Fibroblast of upper back skin (primary cell): ENCODE results near the gene MYL6.

Experiments used
- DNase-seq: peaks from one replicate; pipeline ENCODE4 v3.0.0-alpha.2; 2013

The MYL6 gene

DNA sequence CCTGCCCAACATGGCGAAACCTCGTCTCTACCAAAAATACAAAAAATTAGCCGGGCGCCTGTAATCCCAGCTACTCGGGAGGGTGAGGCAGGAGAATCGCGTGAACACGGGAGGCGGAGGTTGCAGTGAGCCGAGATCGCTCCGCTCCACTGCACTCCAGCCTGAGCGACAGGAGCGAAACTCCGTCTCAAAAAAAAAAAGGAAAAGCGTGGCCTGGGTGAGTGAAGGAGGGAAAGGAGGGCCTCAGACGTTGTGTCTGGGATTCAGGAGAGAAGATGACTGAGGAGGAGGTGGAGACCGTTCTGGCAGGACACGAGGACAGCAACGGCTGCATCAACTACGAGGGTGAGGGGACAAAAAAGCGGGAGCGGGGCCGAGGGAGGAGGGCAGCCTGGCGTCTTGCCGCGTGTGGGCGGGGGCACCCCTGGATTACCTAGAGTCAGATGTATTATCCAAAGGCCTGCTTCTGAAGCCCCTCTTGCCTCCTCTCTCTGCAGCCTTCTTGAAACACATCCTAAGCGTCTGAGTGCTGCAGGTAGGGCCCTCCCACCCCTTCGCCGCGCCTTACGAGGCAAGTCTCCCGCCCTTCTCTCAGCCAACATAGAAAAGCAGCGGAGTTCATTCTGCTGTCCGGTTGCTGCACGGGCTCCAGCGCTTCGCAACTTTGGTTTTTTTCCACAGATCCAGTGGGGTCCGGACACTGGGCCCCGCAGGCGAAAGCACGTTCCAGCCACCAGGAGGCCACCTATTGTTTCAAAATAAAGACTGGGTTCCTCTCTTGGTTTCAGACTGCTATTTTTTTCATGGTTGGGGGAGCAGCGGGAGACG is 744 bp upstream of the MYL6 start:
- peak; percentile 91 for DNase-seq

- peak; percentile 77 for DNase-seq
These were observed 835 bp downstream of the MYL6 start for GRCh38 chr12:56158926-56159461.

DNA sequence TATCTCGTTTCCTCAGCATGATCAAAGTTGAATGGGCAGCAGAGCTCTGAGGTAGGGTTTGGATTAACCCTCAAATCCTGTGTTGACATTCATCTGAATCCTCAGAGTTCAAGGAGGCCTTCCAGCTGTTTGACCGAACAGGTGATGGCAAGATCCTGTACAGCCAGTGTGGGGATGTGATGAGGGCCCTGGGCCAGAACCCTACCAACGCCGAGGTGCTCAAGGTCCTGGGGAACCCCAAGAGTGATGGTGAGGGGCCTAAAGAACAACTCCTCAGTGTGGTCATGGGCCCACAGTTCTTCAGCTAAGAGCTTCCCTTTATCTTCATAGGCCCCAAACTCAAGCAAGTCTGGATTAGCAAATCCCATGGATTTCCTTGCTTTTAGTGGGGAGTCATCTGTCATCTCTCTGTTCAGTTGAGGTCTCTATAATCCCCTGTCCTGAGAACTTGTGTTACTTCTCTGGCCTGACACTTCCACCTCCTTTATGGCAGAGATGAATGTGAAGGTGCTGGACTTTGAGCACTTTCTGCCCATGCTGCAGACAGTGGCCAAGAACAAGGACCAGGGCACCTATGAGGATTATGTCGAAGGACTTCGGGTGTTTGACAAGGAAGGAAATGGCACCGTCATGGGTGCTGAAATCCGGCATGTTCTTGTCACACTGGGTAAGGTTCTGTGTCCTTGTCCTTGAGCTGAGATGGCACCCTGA is 1.5 kb downstream of the MYL6 start:
- DNase-seq: no peak

GRCh38 chr12:56160193-56160763 is 2.1 kb downstream of the MYL6 start:
- no peak for DNase-seq

DNA sequence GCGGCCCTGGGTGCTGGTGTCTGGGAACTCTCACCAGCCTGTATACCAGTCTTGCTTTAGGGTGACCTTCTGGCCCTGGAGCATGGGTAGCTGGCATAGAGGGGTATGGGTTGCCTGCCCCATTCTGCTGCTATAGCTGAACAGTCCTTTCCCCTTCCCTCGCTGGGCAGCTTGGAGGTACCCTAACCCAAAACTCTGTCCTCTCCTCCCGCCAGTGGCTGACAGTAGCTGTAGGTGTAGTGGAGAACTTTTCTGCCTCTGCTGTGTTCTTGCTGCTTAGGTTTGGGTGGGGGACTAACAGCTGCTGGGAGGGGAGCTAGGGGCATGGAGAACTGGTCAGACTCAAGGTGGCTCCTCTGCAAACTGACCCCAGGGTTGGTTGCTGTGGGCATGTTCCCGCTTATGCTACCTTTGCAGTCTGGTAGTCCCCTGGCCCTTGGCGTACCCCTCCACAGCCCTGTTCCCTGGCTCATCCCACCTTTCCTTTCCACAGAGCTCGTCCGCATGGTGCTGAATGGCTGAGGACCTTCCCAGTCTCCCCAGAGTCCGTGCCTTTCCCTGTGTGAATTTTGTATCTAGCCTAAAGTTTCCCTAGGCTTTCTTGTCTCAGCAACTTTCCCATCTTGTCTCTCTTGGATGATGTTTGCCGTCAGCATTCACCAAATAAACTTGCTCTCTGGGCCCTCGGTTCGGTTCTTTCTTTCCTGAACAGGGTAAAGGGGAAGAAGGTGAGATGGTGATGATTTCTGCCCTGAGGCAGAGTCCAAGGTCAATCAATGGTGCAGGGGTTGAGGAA is 2.9 kb downstream of the MYL6 start:
- no peak for DNase-seq

DNA sequence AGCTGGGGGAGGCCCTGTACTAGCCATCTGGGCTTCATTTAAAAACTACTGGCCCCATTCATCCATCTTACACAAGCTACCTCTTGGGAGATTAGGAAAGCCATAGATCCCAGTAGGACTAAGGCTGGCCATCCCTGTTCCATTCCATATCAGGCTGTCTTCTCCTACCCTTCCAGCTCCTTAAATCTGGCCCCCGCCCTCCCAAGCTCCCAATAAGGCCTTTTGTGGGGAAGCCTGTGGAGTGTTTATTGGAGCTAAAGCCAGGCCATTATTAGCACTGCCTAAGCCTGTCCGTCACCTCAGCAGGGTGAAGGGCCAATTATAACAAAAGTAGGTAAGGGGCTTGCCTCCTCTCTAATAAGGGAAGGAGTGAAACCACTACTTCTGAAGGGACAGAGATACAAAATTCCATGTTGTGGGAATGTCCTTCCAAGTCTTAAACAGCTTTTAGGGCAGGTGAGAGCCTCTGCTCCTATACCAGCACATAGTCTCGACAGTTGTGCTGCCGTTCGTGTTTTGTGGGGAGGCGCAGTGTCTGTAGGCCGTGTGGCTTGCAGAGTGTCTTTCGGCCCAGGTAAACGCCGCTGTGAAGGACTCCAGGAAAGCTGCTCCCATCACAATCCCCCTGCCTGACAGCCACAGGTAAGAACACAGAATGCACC is 3.7 kb downstream of the MYL6 start:
- DNase-seq: no peak

DNA sequence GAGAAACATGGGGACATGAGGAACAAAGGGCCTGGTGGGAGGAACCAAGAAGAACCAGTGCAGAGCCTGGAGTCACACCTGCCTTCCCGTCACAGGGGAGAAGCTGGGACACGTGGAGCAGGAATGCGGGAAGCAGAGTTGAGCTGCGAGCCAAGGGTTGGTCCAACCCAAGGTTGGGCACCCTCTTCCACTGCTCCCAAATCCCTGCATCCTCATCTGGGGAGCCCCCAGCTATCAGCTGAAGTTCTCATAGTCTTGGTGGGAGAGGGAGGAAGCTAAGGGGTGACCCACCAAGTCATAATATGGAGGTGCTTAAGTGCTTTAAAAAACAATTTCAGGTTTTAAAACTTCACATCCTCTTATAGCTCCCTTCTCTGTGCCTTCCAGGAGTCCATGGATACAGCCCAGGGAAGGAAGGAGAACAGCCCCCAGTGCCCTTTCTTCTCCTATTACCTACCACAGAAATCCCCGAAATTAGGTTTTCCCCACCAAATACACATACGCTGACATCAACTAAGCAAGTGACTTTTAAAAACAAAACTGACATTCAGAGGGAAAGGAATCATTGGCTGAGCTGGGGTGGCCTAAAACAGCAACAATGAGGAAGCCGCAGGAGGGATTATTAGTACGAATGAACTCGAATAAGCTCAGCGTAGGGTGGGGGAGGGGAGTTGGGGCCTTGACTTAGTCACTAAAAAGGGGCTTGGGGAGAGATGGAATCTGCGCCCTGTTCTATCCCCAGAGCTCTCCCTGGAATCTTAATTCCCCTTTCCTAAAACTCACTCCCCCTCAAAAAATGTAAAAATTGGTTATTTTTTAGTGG is 4.5 kb downstream of the MYL6 start:
- no peak for DNase-seq

DNA sequence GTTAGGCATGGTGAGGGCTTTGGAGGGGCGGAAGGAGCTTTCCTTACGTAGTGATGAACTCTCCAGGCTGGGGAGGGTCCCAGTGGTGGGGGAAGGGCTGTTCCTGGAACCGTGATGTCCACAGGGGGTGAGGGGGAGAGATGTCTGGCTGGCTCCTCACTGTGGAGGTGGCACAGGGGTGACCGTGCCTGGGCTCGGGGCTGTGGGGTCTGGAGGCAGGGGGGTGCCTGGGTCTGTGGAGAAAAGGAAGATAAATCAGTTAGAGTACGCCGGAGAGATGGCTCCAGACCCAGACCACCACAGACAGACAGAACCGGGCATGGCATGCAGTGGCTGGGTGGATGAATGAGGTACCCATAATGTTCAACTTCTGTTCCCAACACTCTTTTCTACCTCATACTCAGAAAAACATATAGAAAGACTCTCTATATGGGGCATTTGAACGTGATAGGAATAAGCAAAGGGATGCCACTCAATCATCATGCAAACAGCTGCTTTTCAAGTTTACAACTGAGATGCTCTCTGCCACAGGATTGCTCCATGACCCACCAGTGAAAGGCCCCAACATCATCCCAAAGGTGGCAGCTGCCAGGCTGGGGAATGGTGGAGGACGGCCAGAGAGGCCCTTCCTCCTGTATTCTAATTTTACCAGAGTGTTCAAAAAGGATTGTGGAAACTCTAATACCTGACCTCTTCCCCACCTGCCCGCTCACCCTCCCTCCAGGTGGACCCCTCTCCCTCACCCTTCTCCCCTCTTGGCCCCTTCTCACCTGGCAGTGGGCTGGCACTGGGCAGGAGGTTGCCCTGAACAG is 5.6 kb downstream of the MYL6 start:
- DNase-seq: no peak

DNA sequence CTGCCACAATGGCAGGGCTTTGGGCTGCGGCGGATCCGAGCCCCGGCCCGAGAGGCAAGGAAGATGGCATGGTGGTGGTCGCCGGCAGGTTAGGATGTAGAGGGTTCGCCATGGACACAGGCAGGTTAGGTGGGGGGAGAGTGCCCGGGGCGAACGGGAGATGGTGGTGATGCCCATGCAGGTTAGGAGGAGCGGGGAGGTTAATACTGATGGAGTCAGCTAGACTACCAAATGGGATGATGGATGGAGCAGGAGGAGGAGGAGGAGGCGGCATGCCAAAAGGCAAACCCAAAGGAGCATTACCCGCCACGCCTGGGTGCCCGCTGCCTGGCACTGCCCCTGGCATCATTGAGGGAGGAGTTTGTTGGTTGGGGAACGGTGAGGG is 6.2 kb downstream of the MYL6 start:
- no peak for DNase-seq

DNA sequence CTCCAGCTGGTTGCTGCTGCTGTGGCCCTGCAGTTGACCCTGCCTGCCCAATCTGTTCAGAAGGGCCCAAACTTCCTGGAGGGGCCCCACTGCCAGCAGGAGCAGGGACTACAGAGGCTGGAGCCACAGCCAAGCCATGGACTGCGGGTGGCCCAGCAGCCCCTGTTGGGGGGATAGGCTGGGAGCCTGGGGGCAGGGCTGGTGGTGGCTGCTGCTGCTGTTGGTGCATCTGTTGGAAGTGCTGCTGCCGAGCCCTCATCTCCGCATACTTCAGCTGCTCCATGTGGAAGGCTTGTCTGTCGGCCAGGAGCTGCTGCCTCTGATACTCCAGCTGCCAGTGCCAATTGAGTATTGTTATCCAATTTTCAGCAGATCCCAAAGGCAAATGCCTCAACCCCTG is 7.2 kb downstream of the MYL6 start:
- DNase-seq: no peak

GRCh38 chr12:56169229-56169759 is 11.1 kb downstream of the MYL6 start:
- no peak for DNase-seq

DNA sequence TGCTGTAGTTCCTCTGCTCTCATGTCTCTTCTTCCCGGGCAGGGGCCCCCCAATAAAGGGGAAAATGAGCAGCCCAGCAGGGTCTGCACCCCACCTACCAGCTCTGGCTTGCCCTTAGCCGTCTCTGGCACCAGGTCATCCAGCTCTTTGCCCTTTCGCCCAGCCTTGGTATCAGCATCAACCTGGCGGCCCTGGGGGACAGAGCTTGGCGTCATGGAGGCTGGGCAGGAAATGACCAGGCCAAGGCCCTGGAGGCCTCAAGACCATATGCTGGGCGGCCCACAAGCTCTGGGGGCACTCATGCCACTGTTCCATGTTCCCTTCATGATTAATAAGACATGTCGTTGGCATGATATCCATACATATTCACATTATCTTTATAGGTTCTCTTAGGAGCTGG is 14.7 kb downstream of the MYL6 start:
- no peak for DNase-seq

GRCh38 chr12:56178347-56178746 is 20.2 kb downstream of the MYL6 start:
- DNase-seq: no peak

GRCh38 chr12:56186957-56187356 is 28.8 kb downstream of the MYL6 start:
- DNase-seq: no peak

DNA sequence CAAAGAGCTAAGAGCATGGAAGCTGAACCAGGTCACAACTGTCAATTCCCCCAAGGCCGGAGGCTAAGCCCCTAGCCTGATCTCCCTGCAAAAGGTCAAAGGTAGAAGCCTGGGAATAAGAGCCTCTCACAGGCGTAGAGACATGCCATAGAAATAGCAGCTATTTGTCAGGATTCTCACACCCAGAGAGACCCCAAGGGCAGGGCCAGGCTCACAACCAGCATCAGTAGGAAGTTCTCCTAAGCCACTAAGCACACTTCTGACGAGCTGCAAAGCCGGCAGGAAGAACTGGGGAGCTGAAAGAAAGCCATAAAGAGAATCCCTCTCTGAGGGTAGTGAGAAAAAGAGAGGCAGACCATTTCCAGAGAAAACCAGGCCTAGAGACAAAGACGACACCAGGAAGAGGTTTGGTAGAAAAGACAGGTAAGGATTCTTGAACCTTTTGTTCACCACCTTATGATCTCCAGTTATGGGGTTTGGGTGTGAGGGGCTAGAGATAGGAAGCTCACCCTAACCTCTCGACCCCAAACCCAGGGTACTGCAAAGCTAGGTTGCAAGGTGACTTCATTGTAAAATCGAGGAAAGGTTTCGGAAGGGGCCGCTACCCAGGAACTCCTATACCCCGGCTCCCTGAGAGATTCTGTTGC is 30.1 kb downstream of the MYL6 start:
- no peak for DNase-seq

- DNase-seq: no peak
These were observed 30.6 kb downstream of the MYL6 start for GRCh38 chr12:56188778-56189098.

DNA sequence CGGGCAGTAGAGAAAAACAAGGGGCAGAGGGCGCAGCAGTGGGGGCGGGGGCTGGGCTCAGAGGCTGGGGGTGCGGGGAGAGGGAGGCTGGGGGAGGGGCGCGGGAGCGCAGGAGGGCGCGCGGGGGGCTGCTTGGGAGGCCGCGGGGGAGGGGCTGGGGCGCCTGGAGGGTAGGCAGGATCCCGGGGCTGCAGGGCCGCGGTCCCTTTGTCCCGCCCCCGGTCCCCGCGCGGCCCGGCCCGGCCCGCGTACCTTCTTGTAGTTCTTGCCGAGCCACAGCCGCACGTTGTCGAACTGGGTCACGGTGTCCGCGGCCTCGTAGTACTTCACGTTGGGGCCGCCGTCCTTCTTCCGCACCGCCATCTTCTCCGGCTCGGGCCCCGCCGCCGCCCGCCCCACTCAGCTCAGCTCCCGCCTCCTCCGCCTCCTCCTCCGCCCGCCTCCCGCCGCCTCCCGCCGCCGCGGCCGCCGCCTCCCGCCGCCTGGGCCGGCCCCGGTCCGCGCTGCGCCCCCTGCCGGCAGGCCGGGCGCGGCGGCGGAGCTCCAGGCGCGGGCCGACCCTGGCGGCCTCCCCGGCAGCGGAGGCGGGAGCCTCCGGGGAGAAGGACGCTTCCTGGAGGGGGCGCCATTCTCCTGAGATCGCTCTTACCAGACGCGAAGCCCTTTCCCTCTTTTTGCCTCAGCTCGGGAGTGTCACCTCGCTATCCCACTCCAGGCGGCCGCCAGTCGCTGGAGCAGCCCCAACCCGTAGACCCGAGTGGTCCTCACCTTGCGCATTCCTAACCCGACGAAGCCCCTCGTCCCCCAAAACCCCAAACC is 31.1 kb downstream of the MYL6 start, which contains the start of gene SMARCC2:
TSS of gene SMARCC2 (minus strand) at position 385 of the 819 bp plus-strand sequence. CDS start at position 363, 22 bp downstream.
- DNase-seq: peak; percentile 85

DNA sequence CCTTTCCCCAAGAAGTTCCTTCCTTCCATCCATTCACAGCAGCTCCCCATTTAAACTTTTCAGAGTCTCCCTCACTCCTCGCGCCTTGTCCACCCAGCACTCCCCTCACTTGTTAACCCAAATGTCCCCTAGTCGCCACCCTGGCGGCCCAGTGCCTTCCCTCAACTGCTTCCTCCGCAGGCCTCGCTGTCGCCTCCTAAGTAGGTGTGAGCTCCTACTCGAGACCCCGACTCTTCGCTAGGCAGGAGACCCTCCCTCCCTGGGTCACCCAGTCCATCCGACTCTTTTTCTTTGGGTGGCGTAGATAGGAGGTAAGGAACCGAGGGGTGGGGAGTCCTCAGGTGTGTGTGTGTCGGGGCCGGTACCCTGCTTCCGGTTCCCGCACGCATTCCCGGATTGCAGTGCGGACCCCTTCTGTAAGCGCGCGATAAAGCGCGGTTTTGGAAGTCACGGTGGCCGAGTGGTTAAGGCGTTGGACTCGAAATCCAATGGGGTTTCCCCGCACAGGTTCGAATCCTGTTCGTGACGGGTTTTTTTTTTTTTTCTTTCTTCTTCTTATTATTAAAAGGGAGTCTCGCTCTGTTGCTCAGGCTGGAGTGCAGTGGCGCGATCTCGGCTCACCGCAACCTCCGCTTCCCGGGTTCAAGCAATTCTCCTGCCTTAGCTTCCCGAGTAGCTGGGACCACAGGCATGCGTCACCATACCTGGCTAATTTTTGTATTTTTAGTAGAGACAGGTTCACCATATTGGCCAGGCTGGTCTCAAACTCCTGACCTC is 31.9 kb downstream of the MYL6 start:
- peak; percentile 90 for DNase-seq
